ENCODE results near the gene RFT1. TPM values are rescaled to one million over a fixed set of nuclear protein-coding genes. Genes with fewer than 3 reads are reported as not detected.

Gene RFT1
- total RNA-seq, 1 experiment from 2014 or later = 33.6 TPM

- TF ChIP-seq ZBTB33 (IDR thresholded peaks at IDR 0.05; ENCODE audit: extremely low read depth, insufficient replicate concordance, low read length) = no peak
- DNase-seq (ENCODE audit: low read depth, low spot score) (no peak), ATAC-seq (no peak)
- peaks cover 0 to 8% of the 10 kb centered on the region in 2 experiments; a peak in 1 of 4 replicates for H3K4me1 ChIP-seq (ENCODE audit: control insufficient read depth in 1 of 2, insufficient read depth in 2 of 2, low read length in 2 of 2)
- no peaks in the 10 kb centered on the region for H3K27me3 ChIP-seq (ENCODE audit: insufficient read depth, low read length)
- peaks cover 0 to 3% of the 10 kb centered on the region in 2 experiments; a peak in 1 of 4 replicates for H3K36me3 ChIP-seq (ENCODE audit: control insufficient read depth in 1 of 2, insufficient read depth in 2 of 2, low read length in 2 of 2)
- no peak overlapping the region for H2AFZ ChIP-seq (ENCODE audit: low read depth, low read length, poor library complexity, severe bottlenecking)
- no peaks in the 10 kb centered on the region for H3K9me3 ChIP-seq (ENCODE audit: control insufficient read depth in 1 of 2, insufficient read depth in 1 of 2, low read depth in 1 of 2, low read length in 2 of 2)
- H3K9me2 ChIP-seq (ENCODE audit: insufficient read depth) = no peaks in the 10 kb centered on the region
- H3K27ac ChIP-seq (ENCODE audit: low read depth, low read length) = no peak overlapping the region
- BruUV-seq (replicated peaks) = no TSS peak
- POLR2A ChIA-PET = no interaction called here
- H3K9ac ChIP-seq (ENCODE audit: low read length) = no peak overlapping the region
- intact Hi-C loops (cut with micrococcal nuclease) = no loop called here
- no peaks in the 10 kb centered on the region for H4K20me1 ChIP-seq (ENCODE audit: insufficient read depth)
- no peak overlapping the region for H3K4me3 ChIP-seq (replicated peaks in 1 of 2; ENCODE audit: low read depth in 1 of 2, low read length in 2 of 2)
- no peak overlapping the region for H3K4me2 ChIP-seq (ENCODE audit: low read length)
- CTCF ChIA-PET = interaction anchor here (1.3 kb wide), 1 partner anchor 25 kb away, joined by 4 read pairs; no protein-coding TSS in a partner anchor
- peaks cover 46% of the 10 kb centered on the region; the same call in 1 of the 2 replicates for H3K79me2 ChIP-seq (ENCODE audit: insufficient read depth, low read length)
- RAD21 ChIA-PET (ENCODE audit: low non-redundant PET in 1 of 2, low total read pairs in 2 of 2, uncharacterized antibody in 2 of 2, unreplicated experiment in 2 of 2) = no interaction called here
These were observed 40.8 kb upstream of the RFT1 start for GRCh38 chr3:53171064-53171418.

GRCh38 chr3:53170325-53171063 lies 40.3 kb upstream of the RFT1 start:
- intact Hi-C loops (cut with micrococcal nuclease) = no loop called here
- Histone ChIP-seq H4K20me1 (ENCODE audit: insufficient read depth) (no peaks in the 10 kb centered on the region), H3K36me3 (ENCODE audit: control insufficient read depth in 1 of 2, insufficient read depth in 2 of 2, low read length in 2 of 2) (peaks cover 0 to 3% of the 10 kb centered on the region in 2 experiments; a peak in 1 of 4 replicates), H2AFZ (ENCODE audit: low read depth, low read length, poor library complexity, severe bottlenecking) (no peak overlapping the region), H3K4me3 (replicated peaks in 1 of 2; ENCODE audit: low read depth in 1 of 2, low read length in 2 of 2) (no peak overlapping the region), H3K9ac (ENCODE audit: low read length) (no peak overlapping the region), H3K4me2 (ENCODE audit: low read length) (no peak overlapping the region), H3K79me2 (ENCODE audit: insufficient read depth, low read length) (peaks cover 43% of the 10 kb centered on the region; the same call in 1 of the 2 replicates), H3K4me1 (ENCODE audit: control insufficient read depth in 1 of 2, insufficient read depth in 2 of 2, low read length in 2 of 2) (peaks cover 0 to 8% of the 10 kb centered on the region in 2 experiments; a peak in 1 of 4 replicates), H3K9me2 (ENCODE audit: insufficient read depth) (no peaks in the 10 kb centered on the region), H3K27ac (ENCODE audit: low read depth, low read length) (no peak overlapping the region), H3K9me3 (ENCODE audit: control insufficient read depth in 1 of 2, insufficient read depth in 1 of 2, low read depth in 1 of 2, low read length in 2 of 2) (no peaks in the 10 kb centered on the region), H3K27me3 (ENCODE audit: insufficient read depth, low read length) (no peaks in the 10 kb centered on the region)
- BruUV-seq (replicated peaks) = no TSS peak
- DNase-seq (ENCODE audit: low read depth, low spot score) (no peak), ATAC-seq (no peak)
- ChIA-PET POLR2A (interaction anchor here (1.3 kb wide), 1 partner anchor 10 kb away, joined by 4 read pairs; no protein-coding TSS in a partner anchor), RAD21 (ENCODE audit: low non-redundant PET in 1 of 2, low total read pairs in 2 of 2, uncharacterized antibody in 2 of 2, unreplicated experiment in 2 of 2) (no interaction called here), CTCF (no interaction called here)
- TF ChIP-seq EZH2phosphoT487 (IDR thresholded peaks at IDR 0.05; ENCODE audit: borderline replicate concordance) (no peak), EGR1 (IDR thresholded peaks at IDR 0.05; ENCODE audit: low read depth) (no peak), SP1 (IDR thresholded peaks at IDR 0.05; ENCODE audit: low read depth) (no peak), JUND (IDR thresholded peaks at IDR 0.05) (no peak), MAX (IDR thresholded peaks at IDR 0.05) (no peak), FOSL1 (IDR thresholded peaks at IDR 0.05; ENCODE audit: low read depth) (no peak), TCF7L2 (IDR thresholded peaks at IDR 0.05; ENCODE audit: borderline replicate concordance, extremely low read depth, insufficient read depth, insufficient read length) (no peak), ELF1 (IDR thresholded peaks at IDR 0.05; ENCODE audit: borderline replicate concordance, low read depth) (no peak)
- TF ChIP-seq, protein P1, sequence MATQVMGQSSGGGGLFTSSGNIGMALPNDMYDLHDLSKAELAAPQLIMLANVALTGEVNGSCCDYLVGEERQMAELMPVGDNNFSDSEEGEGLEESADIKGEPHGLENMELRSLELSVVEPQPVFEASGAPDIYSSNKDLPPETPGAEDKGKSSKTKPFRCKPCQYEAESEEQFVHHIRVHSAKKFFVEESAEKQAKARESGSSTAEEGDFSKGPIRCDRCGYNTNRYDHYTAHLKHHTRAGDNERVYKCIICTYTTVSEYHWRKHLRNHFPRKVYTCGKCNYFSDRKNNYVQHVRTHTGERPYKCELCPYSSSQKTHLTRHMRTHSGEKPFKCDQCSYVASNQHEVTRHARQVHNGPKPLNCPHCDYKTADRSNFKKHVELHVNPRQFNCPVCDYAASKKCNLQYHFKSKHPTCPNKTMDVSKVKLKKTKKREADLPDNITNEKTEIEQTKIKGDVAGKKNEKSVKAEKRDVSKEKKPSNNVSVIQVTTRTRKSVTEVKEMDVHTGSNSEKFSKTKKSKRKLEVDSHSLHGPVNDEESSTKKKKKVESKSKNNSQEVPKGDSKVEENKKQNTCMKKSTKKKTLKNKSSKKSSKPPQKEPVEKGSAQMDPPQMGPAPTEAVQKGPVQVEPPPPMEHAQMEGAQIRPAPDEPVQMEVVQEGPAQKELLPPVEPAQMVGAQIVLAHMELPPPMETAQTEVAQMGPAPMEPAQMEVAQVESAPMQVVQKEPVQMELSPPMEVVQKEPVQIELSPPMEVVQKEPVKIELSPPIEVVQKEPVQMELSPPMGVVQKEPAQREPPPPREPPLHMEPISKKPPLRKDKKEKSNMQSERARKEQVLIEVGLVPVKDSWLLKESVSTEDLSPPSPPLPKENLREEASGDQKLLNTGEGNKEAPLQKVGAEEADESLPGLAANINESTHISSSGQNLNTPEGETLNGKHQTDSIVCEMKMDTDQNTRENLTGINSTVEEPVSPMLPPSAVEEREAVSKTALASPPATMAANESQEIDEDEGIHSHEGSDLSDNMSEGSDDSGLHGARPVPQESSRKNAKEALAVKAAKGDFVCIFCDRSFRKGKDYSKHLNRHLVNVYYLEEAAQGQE (IDR thresholded peaks at IDR 0.05; ENCODE audit: low read depth) = no peak
